HCEC 1CT (cell line): Measurements from ENCODE around the gene DIAPH1.
A peak's percentile ranks its signal among the peaks of the same experiment; 100 is the strongest.

Source experiments
- DNase-seq: peaks from one replicate; pipeline ENCODE4 v3.0.0-alpha.2; 2017

DIAPH1 gene

DNA sequence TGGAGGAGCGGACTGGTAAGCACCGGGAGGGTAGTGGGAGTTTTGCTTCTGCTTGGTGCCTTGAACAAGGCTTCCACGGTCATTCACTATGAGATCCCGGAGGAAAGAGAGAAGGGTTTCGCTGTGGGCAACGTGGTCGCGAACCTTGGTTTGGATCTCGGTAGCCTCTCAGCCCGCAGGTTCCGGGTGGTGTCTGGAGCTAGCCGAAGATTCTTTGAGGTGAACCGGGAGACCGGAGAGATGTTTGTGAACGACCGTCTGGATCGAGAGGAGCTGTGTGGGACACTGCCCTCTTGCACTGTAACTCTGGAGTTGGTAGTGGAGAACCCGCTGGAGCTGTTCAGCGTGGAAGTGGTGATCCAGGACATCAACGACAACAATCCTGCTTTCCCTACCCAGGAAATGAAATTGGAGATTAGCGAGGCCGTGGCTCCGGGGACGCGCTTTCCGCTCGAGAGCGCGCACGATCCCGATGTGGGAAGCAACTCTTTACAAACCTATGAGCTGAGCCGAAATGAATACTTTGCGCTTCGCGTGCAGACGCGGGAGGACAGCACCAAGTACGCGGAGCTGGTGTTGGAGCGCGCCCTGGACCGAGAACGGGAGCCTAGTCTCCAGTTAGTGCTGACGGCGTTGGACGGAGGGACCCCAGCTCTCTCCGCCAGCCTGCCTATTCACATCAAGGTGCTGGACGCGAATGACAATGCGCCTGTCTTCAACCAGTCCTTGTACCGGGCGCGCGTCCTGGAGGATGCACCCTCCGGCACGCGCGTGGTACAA, 142.5 kb downstream of the DIAPH1 start:
- DNase-seq = peak; percentile 76

DNA sequence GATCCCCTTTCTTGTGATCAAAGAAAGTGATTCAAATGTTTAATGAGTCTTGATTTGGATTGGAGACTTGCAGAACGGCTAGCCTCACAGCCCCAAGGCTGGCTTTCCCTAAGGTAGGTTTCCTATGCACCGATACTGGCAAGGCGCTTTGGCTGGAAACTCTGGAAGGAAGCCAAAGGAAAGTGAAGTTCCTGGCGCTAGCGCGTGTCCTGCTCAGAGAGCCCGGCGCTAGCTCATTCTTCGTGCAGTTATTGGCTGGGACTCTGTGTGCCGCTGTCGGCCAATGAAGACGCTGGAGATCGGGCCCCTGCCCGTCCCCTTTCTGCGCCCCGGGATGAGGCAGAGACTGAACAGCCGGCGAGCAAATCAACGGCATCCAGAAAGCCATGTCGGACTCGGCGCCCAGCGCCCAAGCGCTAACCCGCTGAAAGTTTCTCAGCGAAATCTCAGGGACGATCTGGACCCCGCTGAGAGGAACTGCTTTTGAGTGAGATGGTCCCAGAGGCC, 143.1 kb downstream of the DIAPH1 start, which contains the start of gene PCDHGC3:
TSS of gene PCDHGC3 (plus strand) at position 342 of the 507 bp plus-strand sequence. CDS start at position 493, 151 bp downstream.
- peak; percentile 97 for DNase-seq

DNA sequence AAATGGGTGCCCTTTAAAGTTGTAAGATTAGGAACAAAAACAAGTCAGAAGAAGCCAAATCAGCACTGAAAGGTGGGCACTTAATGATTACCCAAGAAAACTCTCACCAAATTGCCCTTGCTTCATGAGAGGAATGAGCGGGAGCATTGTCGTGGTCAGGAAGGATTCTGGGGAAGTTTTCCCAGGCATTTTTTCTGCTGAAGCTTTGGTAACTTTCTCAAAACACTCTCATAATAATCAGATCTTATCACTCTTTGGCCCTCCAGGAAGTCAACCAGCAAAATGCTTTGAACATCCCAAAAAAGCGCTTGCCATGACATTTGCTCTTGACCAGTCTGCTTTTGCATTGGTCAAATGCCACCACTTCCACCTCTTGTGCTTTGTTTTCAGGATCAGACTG, 153.4 kb downstream of the DIAPH1 start:
- no peak for DNase-seq
